NCI-H446 treated with DMSO at 0.1 percent for 48 hours (cell line): ENCODE measurements around the gene ZNF281.
"Not testable (repeated sequence)": the region's sequence is repeated elsewhere in the genome, so short reads cannot be mapped to it uniquely, and the experiment has no call there.

Experiments used
- DNase-seq: peaks from one replicate; lab custom pipeline; 2025; lab: John Stamatoyannopoulos, UW

ZNF281 gene

GRCh38 chr1:200363264-200363933, 46.4 kb downstream of the ZNF281 start:
- no peak for DNase-seq

GRCh38 chr1:200362421-200362820, 47.4 kb downstream of the ZNF281 start:
- DNase-seq: no peak

- no peak for DNase-seq
These were observed 50.1 kb downstream of the ZNF281 start for GRCh38 chr1:200359610-200360163.

GRCh38 chr1:200357925-200358324, 51.9 kb downstream of the ZNF281 start:
- DNase-seq: not testable (repeated sequence)

GRCh38 chr1:200355801-200356200, 54.0 kb downstream of the ZNF281 start:
- no peak for DNase-seq
